HEK293 (cell line): ENCODE measurements around the gene WDR13.

Experiments used
- CTCF ChIA-PET: fragments of 350-600 bp; formaldehyde crosslinking; extraction: SDS; loops from one replicate; lab custom pipeline; 2021; ENCODE audit warnings: antibody characterized with exemption; lab: Yijun Ruan, JAX
- POLR2A ChIA-PET: fragments of 300-600 bp; formaldehyde crosslinking; extraction: SDS; loops from one replicate; lab custom pipeline; 2020; ENCODE audit warnings: antibody characterized with exemption, inconsistent platforms; lab: Yijun Ruan, JAX
- H3K27ac ChIP-seq: fragments of 200-500 bp; sonication (Bioruptor generic); 2 replicates; pipeline ENCODE4 v1.5.1; 2014; ENCODE audit warnings: low read depth, low read length, control low read depth, inconsistent platforms; ENCODE audit errors: extremely low read depth
- H3K36me3 ChIP-seq, 2 experiments: fragments of 200-500 bp in 1 of 2; sonication (Bioruptor generic) in 1 of 2; 1 replicate in 1 of 2; 2 replicates in 1 of 2; pipeline ENCODE4 v1.5.1; 2014 to 2017; ENCODE audit warnings: inconsistent platforms in 2 of 2, low read length in 2 of 2; ENCODE audit not compliant: control insufficient read depth in 2 of 2, insufficient read depth in 1 of 2
- H3K4me1 ChIP-seq: fragments of 200-500 bp; sonication (Bioruptor generic); 2 replicates; pipeline ENCODE4 v1.5.1; 2014; ENCODE audit warnings: mild to moderate bottlenecking, low read length, inconsistent platforms; ENCODE audit not compliant: control insufficient read depth, insufficient read depth
- H3K4me3 ChIP-seq: 2 replicates; pipeline ENCODE4 v1.5.1; 2011; ENCODE audit warnings: low read depth, mild to moderate bottlenecking, control low read depth, low read length, moderate library complexity
- H3K9me3 ChIP-seq: fragments of 200-500 bp; sonication (Bioruptor generic); 2 replicates; pipeline ENCODE4 v1.5.1; 2014; ENCODE audit warnings: low read depth, low read length, inconsistent platforms; ENCODE audit not compliant: control insufficient read depth, insufficient read depth
- ATF2 ChIP-seq: fragments of 450-650 bp; formaldehyde crosslinking; IDR thresholded peaks from 2 replicates; pipeline ENCODE4 v1.5.1; 2016; ENCODE audit warnings: missing biosample characterization, missing genetic modification characterization, low read depth
- KLF10 ChIP-seq: fragments of 450-650 bp; IDR thresholded peaks from 2 replicates; pipeline ENCODE4 v1.5.1; 2018; ENCODE audit warnings: missing biosample characterization, mild to moderate bottlenecking, missing genetic modification characterization
- OSR2 ChIP-seq: fragments of 450-650 bp; formaldehyde crosslinking; IDR thresholded peaks from 2 replicates; pipeline ENCODE4 v1.5.1; 2016; ENCODE audit warnings: missing biosample characterization, missing genetic modification characterization
- PBX3 ChIP-seq: sonication (generic); formaldehyde crosslinking; IDR thresholded peaks from 2 replicates; pipeline ENCODE4 v1.8.1; 2022; ENCODE audit warnings: mild to moderate bottlenecking, moderate library complexity, missing genetic modification reagents
- SCRT1 ChIP-seq: fragments of 450-650 bp; formaldehyde crosslinking; IDR thresholded peaks from 2 replicates; pipeline ENCODE4 v1.5.1; 2016; ENCODE audit warnings: missing biosample characterization, missing genetic modification characterization, borderline replicate concordance
- SCRT2 ChIP-seq: fragments of 450-650 bp; formaldehyde crosslinking; IDR thresholded peaks from 2 replicates; pipeline ENCODE4 v1.5.1; 2016; ENCODE audit warnings: missing biosample characterization, missing genetic modification characterization
- SETDB1 ChIP-seq: IDR thresholded peaks from one replicate; pipeline ENCODE4 v1.6.1; 2017; ENCODE audit warnings: mild to moderate bottlenecking, low read length, moderate library complexity, mixed read lengths; ENCODE audit not compliant: insufficient read length
- ZBTB17 ChIP-seq: fragments of 450-650 bp; formaldehyde crosslinking; IDR thresholded peaks from 2 replicates; pipeline ENCODE4 v1.5.1; 2016; ENCODE audit warnings: missing biosample characterization, missing genetic modification characterization
- ZBTB44 ChIP-seq: fragments of 450-650 bp; IDR thresholded peaks from 2 replicates; pipeline ENCODE4 v1.5.1; 2018; ENCODE audit warnings: missing biosample characterization, mild to moderate bottlenecking, missing genetic modification characterization
- ZEB2 ChIP-seq: fragments of 450-650 bp; formaldehyde crosslinking; IDR thresholded peaks from 2 replicates; pipeline ENCODE4 v1.5.1; 2016; ENCODE audit warnings: missing biosample characterization, missing genetic modification characterization
- ZIC2 ChIP-seq: fragments of 450-650 bp; formaldehyde crosslinking; IDR thresholded peaks from 2 replicates; pipeline ENCODE4 v1.5.1; 2016; ENCODE audit warnings: missing biosample characterization, missing genetic modification characterization
- ZNF10 ChIP-seq: fragments of 450-650 bp; formaldehyde crosslinking; IDR thresholded peaks from 2 replicates; pipeline ENCODE4 v1.5.1; 2017; ENCODE audit warnings: missing biosample characterization, missing genetic modification characterization
- ZNF18 ChIP-seq: fragments of 450-650 bp; formaldehyde crosslinking; IDR thresholded peaks from 2 replicates; pipeline ENCODE4 v1.5.1; 2016; ENCODE audit warnings: missing biosample characterization, missing genetic modification characterization
- ZNF2 ChIP-seq: fragments of 450-650 bp; formaldehyde crosslinking; IDR thresholded peaks from 2 replicates; pipeline ENCODE4 v1.5.1; 2016; ENCODE audit warnings: missing biosample characterization, missing genetic modification characterization
- ZNF311 ChIP-seq: fragments of 450-650 bp; formaldehyde crosslinking; IDR thresholded peaks from 2 replicates; pipeline ENCODE4 v1.5.1; 2017; ENCODE audit warnings: missing biosample characterization, missing genetic modification characterization, borderline replicate concordance
- ZNF341 ChIP-seq: fragments of 450-650 bp; formaldehyde crosslinking; IDR thresholded peaks from 2 replicates; pipeline ENCODE4; 2016; ENCODE audit warnings: low read depth, missing biosample characterization, missing genetic modification characterization
- ZNF654 ChIP-seq: fragments of 450-650 bp; formaldehyde crosslinking; IDR thresholded peaks from 2 replicates; pipeline ENCODE4 v1.5.1; 2016; ENCODE audit warnings: low read depth, missing biosample characterization, missing genetic modification characterization
- ZNF660 ChIP-seq: fragments of 450-650 bp; IDR thresholded peaks from 2 replicates; pipeline ENCODE4 v1.5.1; 2018; ENCODE audit warnings: missing biosample characterization, mild to moderate bottlenecking, missing genetic modification characterization
- ZSCAN30 ChIP-seq: fragments of 450-650 bp; IDR thresholded peaks from 2 replicates; pipeline ENCODE4 v1.5.1; 2018; ENCODE audit warnings: missing biosample characterization, mild to moderate bottlenecking, missing genetic modification characterization, moderate library complexity
- TF ChIP-seq, protein P1 (sequence below): fragments of 450-650 bp; formaldehyde crosslinking; IDR thresholded peaks from 2 replicates; pipeline ENCODE4 v1.5.1; 2016; ENCODE audit warnings: missing biosample characterization, missing genetic modification characterization
- TF ChIP-seq, protein P2 (sequence below): fragments of 450-650 bp; formaldehyde crosslinking; IDR thresholded peaks from 2 replicates; pipeline ENCODE4 v1.5.1; 2016; ENCODE audit warnings: missing biosample characterization, missing genetic modification characterization
- TF ChIP-seq, protein P3 (sequence below): fragments of 450-650 bp; formaldehyde crosslinking; IDR thresholded peaks from 2 replicates; pipeline ENCODE4 v1.5.1; 2016; ENCODE audit warnings: missing biosample characterization, missing genetic modification characterization

Gene WDR13

DNA sequence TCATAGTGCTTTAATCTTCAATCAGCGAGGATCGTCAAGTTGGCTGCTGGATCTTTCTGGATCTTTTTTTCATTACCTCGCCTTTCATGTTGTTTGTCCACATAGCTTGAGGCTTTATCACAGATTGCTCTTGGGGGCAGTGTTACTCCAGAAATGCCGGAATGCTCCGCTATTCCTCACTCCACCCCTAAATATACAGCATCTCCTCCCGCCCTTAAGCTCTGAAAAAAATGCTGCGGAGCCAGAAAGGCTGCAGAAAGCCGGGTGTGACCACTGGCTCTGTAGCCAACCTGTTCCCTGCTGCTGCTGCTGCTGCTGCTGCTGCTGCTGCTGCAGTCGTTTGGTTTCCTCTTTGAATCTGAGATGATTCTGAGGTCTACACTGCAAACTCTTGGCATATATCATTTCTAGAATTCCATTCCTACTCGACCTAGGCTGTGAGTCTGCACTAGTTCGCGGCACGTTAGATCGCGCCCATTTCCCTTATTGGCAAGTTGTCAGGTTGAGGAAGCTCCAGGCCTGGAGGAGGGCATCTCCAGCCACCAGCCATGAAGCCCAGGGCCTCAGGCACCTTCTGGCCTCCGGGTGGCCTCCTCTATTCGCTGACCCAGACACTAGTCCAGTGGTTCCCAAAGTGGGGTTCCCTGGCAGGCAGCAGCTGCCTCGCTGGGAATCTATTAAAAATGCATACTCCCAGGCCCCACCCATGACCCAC is 34.2 kb downstream of the WDR13 start:
- Histone ChIP-seq H3K4me3 (no peak overlapping the region), H3K4me1 (no peaks in the 10 kb centered on the region), H3K27ac (no peak overlapping the region), H3K36me3 (no peaks in the 10 kb centered on the region), H3K9me3 (no peaks in the 10 kb centered on the region)
- ChIA-PET POLR2A (interaction anchor here (0.5 to 1.6 kb wide), 9 partner anchors 45 to 1573 kb away, joined by 3 to 10 read pairs (median 4); partner anchors contain the start of genes CCNB3, EBP, HDAC6 and KCND1), CTCF (interaction anchor here (0.5 to 1.1 kb wide), 7 partner anchors 16 to 463 kb away, joined by 3 to 4 read pairs (median 3); no protein-coding TSS in a partner anchor)
- peak; percentile 82 for TF ChIP-seq SCRT2 (tag by site-specific recombination)
- TF ChIP-seq ZIC2 (tag by site-specific recombination): peak; percentile 18; the same call in 1 of the 2 replicates
- TF ChIP-seq ZNF311: no peak
- peak; percentile 98 for TF ChIP-seq ZBTB44 (tag by site-specific recombination)
- TF ChIP-seq OSR2 (tag by site-specific recombination): peak; percentile 83
- TF ChIP-seq PBX3 (CRISPR knock-in tag): no peak
- peak; percentile 53; the same call in 1 of the 2 replicates for TF ChIP-seq ZNF2 (tag by site-specific recombination)
- peak; percentile 69; the same call in 1 of the 2 replicates for TF ChIP-seq SCRT1 (tag by site-specific recombination)
- 0 out of 2 replicates have a peak, but pooled peaks have one; percentile 35 for TF ChIP-seq ZEB2
- peak; percentile 57 for TF ChIP-seq ZBTB17
- TF ChIP-seq ZNF660: peak; percentile 82
- TF ChIP-seq, protein P1, sequence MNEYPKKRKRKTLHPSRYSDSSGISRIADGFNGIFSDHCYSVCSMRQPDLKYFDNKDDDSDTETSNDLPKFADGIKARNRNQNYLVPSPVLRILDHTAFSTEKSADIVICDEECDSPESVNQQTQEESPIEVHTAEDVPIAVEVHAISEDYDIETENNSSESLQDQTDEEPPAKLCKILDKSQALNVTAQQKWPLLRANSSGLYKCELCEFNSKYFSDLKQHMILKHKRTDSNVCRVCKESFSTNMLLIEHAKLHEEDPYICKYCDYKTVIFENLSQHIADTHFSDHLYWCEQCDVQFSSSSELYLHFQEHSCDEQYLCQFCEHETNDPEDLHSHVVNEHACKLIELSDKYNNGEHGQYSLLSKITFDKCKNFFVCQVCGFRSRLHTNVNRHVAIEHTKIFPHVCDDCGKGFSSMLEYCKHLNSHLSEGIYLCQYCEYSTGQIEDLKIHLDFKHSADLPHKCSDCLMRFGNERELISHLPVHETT (tag by site-specific recombination): no peak
- peak; percentile 88 for TF ChIP-seq ZNF341 (tag by site-specific recombination)
- TF ChIP-seq, protein P2, sequence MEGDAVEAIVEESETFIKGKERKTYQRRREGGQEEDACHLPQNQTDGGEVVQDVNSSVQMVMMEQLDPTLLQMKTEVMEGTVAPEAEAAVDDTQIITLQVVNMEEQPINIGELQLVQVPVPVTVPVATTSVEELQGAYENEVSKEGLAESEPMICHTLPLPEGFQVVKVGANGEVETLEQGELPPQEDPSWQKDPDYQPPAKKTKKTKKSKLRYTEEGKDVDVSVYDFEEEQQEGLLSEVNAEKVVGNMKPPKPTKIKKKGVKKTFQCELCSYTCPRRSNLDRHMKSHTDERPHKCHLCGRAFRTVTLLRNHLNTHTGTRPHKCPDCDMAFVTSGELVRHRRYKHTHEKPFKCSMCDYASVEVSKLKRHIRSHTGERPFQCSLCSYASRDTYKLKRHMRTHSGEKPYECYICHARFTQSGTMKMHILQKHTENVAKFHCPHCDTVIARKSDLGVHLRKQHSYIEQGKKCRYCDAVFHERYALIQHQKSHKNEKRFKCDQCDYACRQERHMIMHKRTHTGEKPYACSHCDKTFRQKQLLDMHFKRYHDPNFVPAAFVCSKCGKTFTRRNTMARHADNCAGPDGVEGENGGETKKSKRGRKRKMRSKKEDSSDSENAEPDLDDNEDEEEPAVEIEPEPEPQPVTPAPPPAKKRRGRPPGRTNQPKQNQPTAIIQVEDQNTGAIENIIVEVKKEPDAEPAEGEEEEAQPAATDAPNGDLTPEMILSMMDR: peak; percentile 88; the same call in 1 of the 2 replicates
- TF ChIP-seq, protein P3, sequence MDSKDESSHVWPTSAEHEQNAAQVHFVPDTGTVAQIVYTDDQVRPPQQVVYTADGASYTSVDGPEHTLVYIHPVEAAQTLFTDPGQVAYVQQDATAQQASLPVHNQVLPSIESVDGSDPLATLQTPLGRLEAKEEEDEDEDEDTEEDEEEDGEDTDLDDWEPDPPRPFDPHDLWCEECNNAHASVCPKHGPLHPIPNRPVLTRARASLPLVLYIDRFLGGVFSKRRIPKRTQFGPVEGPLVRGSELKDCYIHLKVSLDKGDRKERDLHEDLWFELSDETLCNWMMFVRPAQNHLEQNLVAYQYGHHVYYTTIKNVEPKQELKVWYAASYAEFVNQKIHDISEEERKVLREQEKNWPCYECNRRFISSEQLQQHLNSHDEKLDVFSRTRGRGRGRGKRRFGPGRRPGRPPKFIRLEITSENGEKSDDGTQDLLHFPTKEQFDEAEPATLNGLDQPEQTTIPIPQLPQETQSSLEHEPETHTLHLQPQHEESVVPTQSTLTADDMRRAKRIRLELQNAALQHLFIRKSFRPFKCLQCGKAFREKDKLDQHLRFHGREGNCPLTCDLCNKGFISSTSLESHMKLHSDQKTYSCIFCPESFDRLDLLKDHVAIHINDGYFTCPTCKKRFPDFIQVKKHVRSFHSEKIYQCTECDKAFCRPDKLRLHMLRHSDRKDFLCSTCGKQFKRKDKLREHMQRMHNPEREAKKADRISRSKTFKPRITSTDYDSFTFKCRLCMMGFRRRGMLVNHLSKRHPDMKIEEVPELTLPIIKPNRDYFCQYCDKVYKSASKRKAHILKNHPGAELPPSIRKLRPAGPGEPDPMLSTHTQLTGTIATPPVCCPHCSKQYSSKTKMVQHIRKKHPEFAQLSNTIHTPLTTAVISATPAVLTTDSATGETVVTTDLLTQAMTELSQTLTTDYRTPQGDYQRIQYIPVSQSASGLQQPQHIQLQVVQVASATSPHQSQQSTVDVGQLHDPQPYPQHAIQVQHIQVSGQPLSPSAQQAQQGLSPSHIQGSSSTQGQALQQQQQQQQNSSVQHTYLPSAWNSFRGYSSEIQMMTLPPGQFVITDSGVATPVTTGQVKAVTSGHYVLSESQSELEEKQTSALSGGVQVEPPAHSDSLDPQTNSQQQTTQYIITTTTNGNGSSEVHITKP: peak; percentile 29; the same call in 1 of the 2 replicates
- peak; percentile 84 for TF ChIP-seq ZNF18
- peak; percentile 43; the same call in 1 of the 2 replicates for TF ChIP-seq ZNF10 (tag by site-specific recombination)
- peak; percentile 87 for TF ChIP-seq ZNF654
- peak; percentile 68; the same call in 1 of the 2 replicates for TF ChIP-seq KLF10
- TF ChIP-seq SETDB1: no peak
- TF ChIP-seq ZSCAN30: peak; percentile 88; the same call in 1 of the 2 replicates
- TF ChIP-seq ATF2 (tag by site-specific recombination): no peak
